ENCODE data around the gene SEPHS2. TPM values are rescaled to one million over a fixed set of nuclear protein-coding genes. Genes with fewer than 3 reads are reported as not detected.
"Not testable (repeated sequence)": the region's sequence is repeated elsewhere in the genome, so short reads cannot be mapped to it uniquely, and the experiment has no call there.

The SEPHS2 gene
- total and polyA plus RNA-seq, 2 of the 8 experiments (the other 6 are each of a cell fraction or from before 2014, with no cell fraction given), result 28.2 to 61.8 TPM

DNA sequence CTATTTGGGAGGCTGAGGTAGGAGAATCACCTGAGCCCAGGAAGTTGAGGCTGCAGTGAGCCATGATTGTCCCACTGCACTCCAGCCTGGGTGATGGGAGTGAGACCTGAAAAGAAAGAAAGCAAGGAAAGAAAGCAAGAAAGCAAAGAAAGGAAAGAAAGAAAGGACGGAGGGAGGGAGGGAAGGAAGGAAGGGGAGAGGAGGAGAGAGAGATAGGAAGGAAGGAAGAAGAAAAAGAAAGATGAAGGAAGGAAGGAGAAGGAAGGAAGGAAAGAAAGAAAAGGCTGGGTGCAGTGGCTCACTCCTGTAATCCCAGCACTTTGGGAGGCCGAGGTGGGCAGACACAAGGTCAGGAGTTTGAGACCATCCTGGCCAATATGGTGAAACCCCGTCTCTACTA lies 32.1 kb upstream of the SEPHS2 start:
- H2BK20ac ChIP-seq (ENCODE audit: low read length); H3K4ac ChIP-seq (replicated peaks; ENCODE audit: insufficient read length, low read depth, low read length); H3K18ac ChIP-seq (ENCODE audit: extremely low read depth, low read length); H3K23me2 ChIP-seq (ENCODE audit: low read depth, low read length); H2AFZ ChIP-seq (ENCODE audit: low read length); H4K5ac ChIP-seq (ENCODE audit: insufficient read length, low read depth, low read length); DNase-seq (ENCODE audit: low read depth in 1 of 2, low spot score in 2 of 2); H2BK15ac ChIP-seq (ENCODE audit: low read length); H2BK12ac ChIP-seq (ENCODE audit: low read depth, low read length); H3K23ac ChIP-seq (ENCODE audit: insufficient read length); H3K56ac ChIP-seq (replicated peaks; ENCODE audit: insufficient read length, low read depth, low read length); H3K4me1 ChIP-seq (replicated peaks in 1 of 4; ENCODE audit: control insufficient read depth in 3 of 4, insufficient read depth in 4 of 4, low read length in 3 of 4); H3K14ac ChIP-seq (ENCODE audit: insufficient read length); H3K27me3 ChIP-seq (replicated peaks in 1 of 4; ENCODE audit: control insufficient read depth in 3 of 4, extremely low read depth in 1 of 4, insufficient read depth in 3 of 4, low read length in 3 of 4); H3K79me1 ChIP-seq (ENCODE audit: low read depth, low read length); H4K91ac ChIP-seq (replicated peaks; ENCODE audit: insufficient read length, low read length); H2AK5ac ChIP-seq (ENCODE audit: low read depth, low read length); H3K4me3 ChIP-seq (ENCODE audit: extremely low read depth in 1 of 4, insufficient read depth in 2 of 4, low read depth in 3 of 4, low read length in 4 of 4); H3K79me2 ChIP-seq (ENCODE audit: control insufficient read depth in 1 of 2, insufficient read depth in 2 of 2, low read length in 2 of 2); H3K36me3 ChIP-seq (ENCODE audit: control insufficient read depth in 2 of 4, insufficient read depth in 4 of 4, low read length in 3 of 4); H2BK120ac ChIP-seq (replicated peaks; ENCODE audit: low read depth, low read length); FAIRE-seq; H3K4me2 ChIP-seq (ENCODE audit: insufficient read depth in 1 of 2, low read depth in 2 of 2, low read length in 2 of 2); H4K20me1 ChIP-seq (replicated peaks in 1 of 2; ENCODE audit: control insufficient read depth in 1 of 2, insufficient read depth in 2 of 2, low read length in 2 of 2); H3K9me3 ChIP-seq (ENCODE audit: insufficient read depth in 2 of 2, low read depth in 1 of 2, low read length in 1 of 2); H2BK5ac ChIP-seq (ENCODE audit: low read depth, low read length); H3K27ac ChIP-seq (ENCODE audit: low read depth, low read length); H3K9ac ChIP-seq (replicated peaks in 1 of 4; ENCODE audit: extremely low read depth in 1 of 4, low read depth in 3 of 4, low read length in 3 of 4); H4K8ac ChIP-seq (ENCODE audit: extremely low read depth, insufficient read depth, low read length): not testable (repeated sequence)
- CTCF ChIA-PET (ENCODE audit: partially characterized antibody), result interaction anchor here (0.7 kb wide), 1 partner anchor 120 kb away, joined by 3 read pairs; no protein-coding TSS in a partner anchor
- 93% methylated on average over 3 of the region's 3 CpGs; no CpG with 5 or more reads in 1 of the 2 experiments for WGBS, 2 experiments (ENCODE audit: extremely low coverage in 1 of 2, insufficient coverage in 1 of 2, insufficient read length in 1 of 2, insufficient replicate concordance in 2 of 2, low coverage in 1 of 2, low lambda C conversion rate in 2 of 2, missing lambda C conversion rate in 1 of 2)
- POLR2A ChIA-PET (ENCODE audit: partially characterized antibody), result interaction anchor here (0.6 kb wide), 1 partner anchor 17 kb away, joined by 5 read pairs; no protein-coding TSS in a partner anchor
